ENCODE results near the gene PADI3.

The PADI3 gene

DNA sequence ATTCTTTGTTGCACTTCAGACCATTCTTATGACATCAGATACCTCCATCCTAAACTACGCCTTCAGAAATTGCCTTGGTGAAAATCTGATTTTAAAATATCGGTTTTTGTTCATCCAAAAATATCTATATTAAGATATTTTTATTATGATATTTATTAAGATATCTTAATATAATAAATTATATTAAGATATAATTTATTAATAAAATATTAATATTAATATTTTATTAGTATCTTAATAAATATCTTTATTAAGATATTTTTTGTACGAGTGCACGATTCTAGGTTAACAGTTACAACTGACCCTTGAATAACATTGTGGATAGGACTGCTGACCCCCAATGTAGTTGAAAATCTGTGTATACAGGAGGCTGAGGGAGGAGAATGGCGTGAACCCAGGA lies 80.0 kb downstream of the PADI3 start:
- DNase-seq (ENCODE audit: low read depth in 1 of 2, low spot score in 1 of 2), result no peak

DNA sequence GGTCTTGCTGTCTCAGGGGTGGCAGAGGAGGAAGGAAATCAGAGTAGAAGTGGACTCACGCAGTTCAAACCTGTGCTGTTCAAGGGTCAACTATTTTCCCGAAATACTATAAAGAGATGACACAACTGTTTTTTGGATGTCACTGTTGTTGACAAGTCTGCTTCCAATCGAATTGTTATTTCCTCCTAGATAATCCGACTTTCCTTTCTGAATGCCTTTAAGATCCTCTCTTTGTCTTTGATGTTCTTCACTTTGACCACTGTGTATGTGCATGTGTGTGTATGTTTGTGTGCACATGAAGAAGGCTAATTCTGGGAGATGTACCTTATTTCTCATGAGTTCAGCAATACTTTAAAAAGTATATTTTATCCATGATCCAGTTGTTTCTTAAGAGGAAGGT lies 80.7 kb downstream of the PADI3 start:
- DNase-seq (ENCODE audit: low read depth in 1 of 2, low spot score in 1 of 2), result no peak

DNA sequence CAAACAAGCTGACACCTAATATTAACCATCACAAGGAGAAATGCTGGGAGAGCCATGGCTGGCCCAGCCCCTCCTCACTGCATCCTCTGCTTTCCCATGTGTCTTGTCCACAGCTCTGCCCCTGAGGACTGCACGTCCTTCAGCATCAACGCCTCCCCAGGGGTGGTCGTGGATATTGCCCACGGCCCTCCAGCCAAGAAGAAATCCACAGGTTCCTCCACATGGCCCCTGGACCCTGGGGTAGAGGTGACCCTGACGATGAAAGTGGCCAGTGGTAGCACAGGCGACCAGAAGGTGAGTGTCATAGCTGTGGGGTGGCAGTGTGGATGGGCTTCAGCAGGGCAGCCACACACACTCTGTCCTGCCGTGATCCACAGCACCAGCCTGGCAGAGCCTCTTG lies 82.0 kb downstream of the PADI3 start:
- no peak for DNase-seq (ENCODE audit: low read depth in 1 of 2, low spot score in 1 of 2)

DNA sequence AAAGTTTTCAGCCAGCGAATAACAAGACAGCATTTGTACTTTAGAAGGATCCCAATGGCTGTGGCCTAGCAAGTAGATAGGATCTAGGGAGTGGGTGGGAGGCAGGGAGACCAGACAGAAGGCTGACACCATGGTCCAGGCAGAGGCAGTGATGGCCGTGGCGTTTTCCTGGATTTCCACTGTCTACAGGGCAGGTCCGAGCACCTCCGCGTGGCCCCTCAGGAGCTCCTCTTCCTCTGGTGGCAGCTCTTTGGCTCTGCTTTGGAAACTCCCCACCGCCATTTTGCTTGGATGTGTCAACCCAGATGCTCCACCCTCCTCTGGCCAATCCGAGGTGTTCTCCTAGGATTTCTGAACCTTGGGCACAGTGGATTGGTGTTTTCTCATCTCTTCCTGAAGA lies 84.2 kb downstream of the PADI3 start:
- DNase-seq (ENCODE audit: low read depth in 1 of 2, low spot score in 1 of 2), result no peak
